Measurements from ENCODE around the gene CAPN9. TPM values are rescaled to one million over a fixed set of nuclear protein-coding genes. Genes with fewer than 3 reads are reported as not detected.

Gene CAPN9
- total and polyA plus RNA-seq, 2 donors (not counting 3 experiments of a cell fraction or from before 2014, with no cell fraction given) = not detected

GRCh38 chr1:230820568-230820967 lies 73.4 kb downstream of the CAPN9 start:
- no peaks in the 10 kb centered on the region for H3K9me3 ChIP-seq (replicated peaks; ENCODE audit: control insufficient read depth, insufficient read depth, low read length)
- H3K4me1 ChIP-seq (ENCODE audit: control insufficient read depth, extremely low read depth, insufficient read depth, low read length) = peaks cover 4% of the 10 kb centered on the region
- dilution Hi-C loops (cut with MboI; ENCODE audit: extremely low pct_ligation_motif_present, low sequenced_read_pairs) (no loop called here), intact Hi-C loops (cut with micrococcal nuclease) (no loop called here)
- H3K4me3 ChIP-seq (replicated peaks in 1 of 3; ENCODE audit: insufficient read depth in 1 of 3, low read depth in 1 of 3, low read length in 3 of 3) = no peak overlapping the region
- ChIA-PET CTCF (interaction anchor here (1.2 kb wide), 1 partner anchor 9 kb away, joined by 3 read pairs; no protein-coding TSS in a partner anchor), POLR2A (no interaction called here)
- no peaks in the 10 kb centered on the region for H3K36me3 ChIP-seq (ENCODE audit: control insufficient read depth in 2 of 2, extremely low read depth in 1 of 2, insufficient read depth in 2 of 2, low read length in 2 of 2)
- no peaks in the 10 kb centered on the region for H3K79me2 ChIP-seq (ENCODE audit: control insufficient read depth, insufficient read depth, low read length)
- peaks cover 0 to 1% of the 10 kb centered on the region in 2 experiments for H3K27me3 ChIP-seq (ENCODE audit: control insufficient read depth in 2 of 2, insufficient read depth in 2 of 2, low read length in 2 of 2)
- no peaks in the 10 kb centered on the region for H3K9me1 ChIP-seq (replicated peaks; ENCODE audit: control insufficient read depth, extremely low read depth, insufficient read depth, low read length)
- H4K20me1 ChIP-seq (replicated peaks; ENCODE audit: control insufficient read depth, extremely low read depth, insufficient read depth, low read length) = no peaks in the 10 kb centered on the region
- H3K4me2 ChIP-seq (ENCODE audit: insufficient read depth, low read length) = no peak overlapping the region
- no TSS peak for BruUV-seq (replicated peaks)
- no peak overlapping the region for H3K9ac ChIP-seq (replicated peaks; ENCODE audit: extremely low read depth, insufficient read depth, low read length)
- TF ChIP-seq POLR2AphosphoS5 (IDR thresholded peaks at IDR 0.05; ENCODE audit: insufficient read depth, low read depth, low read length) (no peak), GATA2 (IDR thresholded peaks at IDR 0.05; ENCODE audit: insufficient read depth, insufficient read length, low read depth, low read length) (no peak), FOS (IDR thresholded peaks at IDR 0.05; ENCODE audit: borderline replicate concordance, insufficient read depth, low read length) (no peak), JUN (IDR thresholded peaks at IDR 0.05; ENCODE audit: borderline replicate concordance, insufficient read depth, insufficient read length, low read depth) (no peak), EZH2 (IDR thresholded peaks at IDR 0.05; ENCODE audit: borderline replicate concordance, low read depth, low read length, severe bottlenecking) (no peak)
- TF ChIP-seq, protein P1, sequence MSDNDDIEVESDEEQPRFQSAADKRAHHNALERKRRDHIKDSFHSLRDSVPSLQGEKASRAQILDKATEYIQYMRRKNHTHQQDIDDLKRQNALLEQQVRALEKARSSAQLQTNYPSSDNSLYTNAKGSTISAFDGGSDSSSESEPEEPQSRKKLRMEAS (IDR thresholded peaks at IDR 0.05; ENCODE audit: insufficient read depth, insufficient read length) = no peak
- TF ChIP-seq, protein P2, sequence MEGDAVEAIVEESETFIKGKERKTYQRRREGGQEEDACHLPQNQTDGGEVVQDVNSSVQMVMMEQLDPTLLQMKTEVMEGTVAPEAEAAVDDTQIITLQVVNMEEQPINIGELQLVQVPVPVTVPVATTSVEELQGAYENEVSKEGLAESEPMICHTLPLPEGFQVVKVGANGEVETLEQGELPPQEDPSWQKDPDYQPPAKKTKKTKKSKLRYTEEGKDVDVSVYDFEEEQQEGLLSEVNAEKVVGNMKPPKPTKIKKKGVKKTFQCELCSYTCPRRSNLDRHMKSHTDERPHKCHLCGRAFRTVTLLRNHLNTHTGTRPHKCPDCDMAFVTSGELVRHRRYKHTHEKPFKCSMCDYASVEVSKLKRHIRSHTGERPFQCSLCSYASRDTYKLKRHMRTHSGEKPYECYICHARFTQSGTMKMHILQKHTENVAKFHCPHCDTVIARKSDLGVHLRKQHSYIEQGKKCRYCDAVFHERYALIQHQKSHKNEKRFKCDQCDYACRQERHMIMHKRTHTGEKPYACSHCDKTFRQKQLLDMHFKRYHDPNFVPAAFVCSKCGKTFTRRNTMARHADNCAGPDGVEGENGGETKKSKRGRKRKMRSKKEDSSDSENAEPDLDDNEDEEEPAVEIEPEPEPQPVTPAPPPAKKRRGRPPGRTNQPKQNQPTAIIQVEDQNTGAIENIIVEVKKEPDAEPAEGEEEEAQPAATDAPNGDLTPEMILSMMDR (IDR thresholded peaks at IDR 0.05; ENCODE audit: extremely low read depth in 1 of 2, insufficient read depth in 1 of 2, low read depth in 1 of 2, low read length in 2 of 2) = no peak
- no peak overlapping the region for H2AFZ ChIP-seq (ENCODE audit: low read depth, low read length)
- H3K27ac ChIP-seq (ENCODE audit: insufficient read depth, low read depth, low read length) = no peak overlapping the region
- FAIRE-seq (no peak), DNase-seq (ENCODE audit: low read depth, low spot score) (no peak)
